SK-N-MC (cell line): Measurements from ENCODE around the gene PPIA.

ENCODE experiments used
- EZH2 ChIP-seq: fragments of 200-600 bp; sonication (generic); IDR thresholded peaks from one replicate; pipeline ENCODE4 v1.6.1; 2017; ENCODE audit warnings: antibody characterized with exemption
- FOXP2 ChIP-seq: optimal IDR thresholded peaks from 2 replicates; pipeline ENCODE3; 2011; ENCODE audit warnings: mild to moderate bottlenecking, moderate library complexity; ENCODE audit not compliant: insufficient read depth; ENCODE audit errors: extremely low read length, control extremely low read depth
- POLR2AphosphoS5 ChIP-seq: IDR thresholded peaks from 2 replicates; pipeline ENCODE4 v1.6.1; 2012; ENCODE audit warnings: mild to moderate bottlenecking, low read depth, low read length, borderline replicate concordance

- no peak for TF ChIP-seq POLR2AphosphoS5
- TF ChIP-seq EZH2 = no peak
- TF ChIP-seq FOXP2 = no peak
These were observed 18.4 kb downstream of the PPIA start for GRCh38 chr7:44814919-44815318.
